ENCODE data around the gene AP5Z1.

- no peak for TF ChIP-seq CTCF (conservative IDR thresholded peaks at IDR 0.05)
- TF ChIP-seq EZH2 (IDR thresholded peaks at IDR 0.05; ENCODE audit: low read depth), result no peak
These were observed 45.1 kb downstream of the AP5Z1 start for GRCh38 chr7:4820405-4820966.

All from PC-9 (cell line).